IPS-15b (cell line): Measurements from ENCODE around the gene ANXA3.
"Not testable (repeated sequence)": the region's sequence is repeated elsewhere in the genome, so short reads cannot be mapped to it uniquely, and the experiment has no call there.

Source experiments
- H3K27me3 ChIP-seq: one replicate; pipeline ENCODE4 v1.6.1; 2013; ENCODE audit warnings: low read length; ENCODE audit not compliant: control insufficient read depth, insufficient read depth
- H3K36me3 ChIP-seq: one replicate; pipeline ENCODE4 v1.6.1; 2013; ENCODE audit warnings: low read length; ENCODE audit not compliant: control insufficient read depth, insufficient read depth
- H3K4me1 ChIP-seq: one replicate; pipeline ENCODE4 v1.6.1; 2013; ENCODE audit warnings: mild to moderate bottlenecking, low read length; ENCODE audit not compliant: control insufficient read depth, insufficient read depth
- H3K4me3 ChIP-seq: one replicate; pipeline ENCODE4 v1.5.1; 2013; ENCODE audit warnings: low read depth, low read length
- H3K9ac ChIP-seq: one replicate; pipeline ENCODE4 v1.6.1; 2013; ENCODE audit warnings: low read depth, mild to moderate bottlenecking, low read length
- H3K9me3 ChIP-seq: one replicate; pipeline ENCODE4 v1.6.1; 2013; ENCODE audit warnings: mild to moderate bottlenecking, low read length; ENCODE audit not compliant: control insufficient read depth, insufficient read depth

The ANXA3 gene

GRCh38 chr4:78551420-78552351 is at the start of gene ANXA3:
TSS of gene ANXA3 (plus strand) at chr4:78551770. CDS start at chr4:78554474, 2,704 bp downstream.
- Histone ChIP-seq H3K4me3 (peak within 1 kb of the TSS; percentile 78), H3K4me1 (peaks cover 22% of the 10 kb centered on the region), H3K9me3 (no peaks in the 10 kb centered on the region), H3K27me3 (peaks cover 51% of the 10 kb centered on the region), H3K36me3 (no peaks in the 10 kb centered on the region), H3K9ac (peak within 1 kb of the TSS; percentile 77)

- H3K36me3 ChIP-seq, H3K9me3 ChIP-seq, H3K4me1 ChIP-seq, H3K27me3 ChIP-seq, H3K4me3 ChIP-seq, H3K9ac ChIP-seq: not testable (repeated sequence)
Measured at GRCh38 chr4:78506260-78506659, 45.3 kb upstream of the ANXA3 start.

- Histone ChIP-seq H3K4me1 (peaks cover 2% of the 10 kb centered on the region), H3K9ac (no peak overlapping the region), H3K36me3 (peaks cover 4% of the 10 kb centered on the region), H3K9me3 (no peaks in the 10 kb centered on the region), H3K27me3 (no peaks in the 10 kb centered on the region), H3K4me3 (no peak overlapping the region)
Measured at GRCh38 chr4:78509043-78509442, 42.5 kb upstream of the ANXA3 start.

GRCh38 chr4:78510108-78510507 is 41.5 kb upstream of the ANXA3 start:
- no peaks in the 10 kb centered on the region for H3K27me3 ChIP-seq
- H3K9ac ChIP-seq: no peak overlapping the region
- H3K36me3 ChIP-seq: peaks cover 4% of the 10 kb centered on the region
- H3K4me1 ChIP-seq: peaks cover 2% of the 10 kb centered on the region
- H3K9me3 ChIP-seq: no peaks in the 10 kb centered on the region
- no peak overlapping the region for H3K4me3 ChIP-seq

GRCh38 chr4:78510681-78511080 is 40.9 kb upstream of the ANXA3 start:
- H3K27me3 ChIP-seq: no peaks in the 10 kb centered on the region
- H3K4me1 ChIP-seq: peaks cover 2% of the 10 kb centered on the region
- no peaks in the 10 kb centered on the region for H3K9me3 ChIP-seq
- H3K9ac ChIP-seq: no peak overlapping the region
- no peak overlapping the region for H3K4me3 ChIP-seq
- peaks cover 4% of the 10 kb centered on the region for H3K36me3 ChIP-seq

GRCh38 chr4:78512357-78512920 is 39.1 kb upstream of the ANXA3 start:
- H3K4me1 ChIP-seq: no peaks in the 10 kb centered on the region
- H3K36me3 ChIP-seq: peaks cover 4% of the 10 kb centered on the region
- H3K27me3 ChIP-seq: no peaks in the 10 kb centered on the region
- no peaks in the 10 kb centered on the region for H3K9me3 ChIP-seq
- H3K4me3 ChIP-seq: no peak overlapping the region
- H3K9ac ChIP-seq: no peak overlapping the region

- H3K9ac ChIP-seq: no peak overlapping the region
- H3K4me1 ChIP-seq: no peaks in the 10 kb centered on the region
- no peaks in the 10 kb centered on the region for H3K9me3 ChIP-seq
- H3K27me3 ChIP-seq: no peaks in the 10 kb centered on the region
- no peak overlapping the region for H3K4me3 ChIP-seq
- peaks cover 4% of the 10 kb centered on the region for H3K36me3 ChIP-seq
Measured at GRCh38 chr4:78513411-78513975, 38.1 kb upstream of the ANXA3 start.

- Histone ChIP-seq H3K9me3 (no peaks in the 10 kb centered on the region), H3K36me3 (no peaks in the 10 kb centered on the region), H3K4me1 (no peaks in the 10 kb centered on the region), H3K27me3 (no peaks in the 10 kb centered on the region), H3K4me3 (no peak overlapping the region), H3K9ac (no peak overlapping the region)
Measured at GRCh38 chr4:78517050-78517652, 34.4 kb upstream of the ANXA3 start.

- H3K27me3 ChIP-seq: no peaks in the 10 kb centered on the region
- peaks cover 2% of the 10 kb centered on the region for H3K36me3 ChIP-seq
- no peak overlapping the region for H3K4me3 ChIP-seq
- H3K4me1 ChIP-seq: no peaks in the 10 kb centered on the region
- no peak overlapping the region for H3K9ac ChIP-seq
- no peaks in the 10 kb centered on the region for H3K9me3 ChIP-seq
Measured at GRCh38 chr4:78518561-78518960, 33.0 kb upstream of the ANXA3 start.

GRCh38 chr4:78519962-78520361 is 31.6 kb upstream of the ANXA3 start:
- H3K9ac ChIP-seq: no peak overlapping the region
- no peak overlapping the region for H3K4me3 ChIP-seq
- H3K36me3 ChIP-seq: peaks cover 2% of the 10 kb centered on the region
- H3K9me3 ChIP-seq: no peaks in the 10 kb centered on the region
- no peaks in the 10 kb centered on the region for H3K27me3 ChIP-seq
- H3K4me1 ChIP-seq: no peaks in the 10 kb centered on the region

GRCh38 chr4:78520808-78521226 is 30.8 kb upstream of the ANXA3 start:
- Histone ChIP-seq H3K4me1 (no peaks in the 10 kb centered on the region), H3K36me3 (peaks cover 2% of the 10 kb centered on the region), H3K4me3 (no peak overlapping the region), H3K9ac (no peak overlapping the region), H3K27me3 (no peaks in the 10 kb centered on the region), H3K9me3 (no peaks in the 10 kb centered on the region)
